B cell (primary cell): ENCODE data around the gene UBXN2A. TPM values are rescaled to one million over a fixed set of nuclear protein-coding genes. Genes with fewer than 3 reads are reported as not detected.

ENCODE experiments used
- ATAC-seq: fragments of 200-7000 bp; cut with Tn5 transposase; one replicate; pipeline ENCODE4 v1.10.0; 2021; ENCODE audit warnings: low read depth, mild to moderate bottlenecking, moderate number of reproducible peaks, moderate library complexity
- CTCF ChIA-PET: fragments of 350-600 bp; sonication (Branson Sonifier 250); formaldehyde crosslinking; loops from one replicate; lab custom pipeline; 2021; ENCODE audit warnings: antibody characterized with exemption, inconsistent platforms; lab: Charles Lee
- POLR2A ChIA-PET: fragments of 350-600 bp; sonication (Branson Sonifier 250); formaldehyde crosslinking; loops from one replicate; lab custom pipeline; 2021; ENCODE audit warnings: antibody characterized with exemption; lab: Charles Lee
- DNase-seq: peaks from one replicate; pipeline ENCODE4 v3.0.0; 2013
- H2AFZ ChIP-seq: 2 replicates; pipeline ENCODE4 v1.6.1; 2012; ENCODE audit warnings: mild to moderate bottlenecking, low read depth, low read length; ENCODE audit not compliant: insufficient read depth, poor library complexity, severe bottlenecking
- H3K27ac ChIP-seq, 2 donors: 1 replicate in 1 of 2; 2 replicates in 1 of 2; pipeline ENCODE4 v1.5.1; 2012 to 2013; ENCODE audit warnings: low read length in 2 of 2, mild to moderate bottlenecking in 2 of 2, moderate library complexity in 1 of 2
- H3K27me3 ChIP-seq, 4 experiments: fragments of 200-600 bp in 1 of 4; sonication (generic) in 1 of 4; replicated peaks in 1 of 4; 1 replicate in 2 of 4; 2 replicates in 2 of 4; pipeline versions ENCODE4 v1.6.1 to v1.7.0; 2013 to 2016; ENCODE audit warnings: low read length in 3 of 4, mild to moderate bottlenecking in 2 of 4, mixed read lengths in 1 of 4, moderate library complexity in 1 of 4; ENCODE audit not compliant: insufficient read depth in 4 of 4, control insufficient read depth in 3 of 4; ENCODE audit errors: control extremely low read depth in 1 of 4
- H3K36me3 ChIP-seq, 2 experiments: replicated peaks in 1 of 2; 1 replicate in 1 of 2; 2 replicates in 1 of 2; pipeline versions ENCODE4 v1.6.1 to v1.7.1; 2013; ENCODE audit warnings: low read length in 1 of 2; ENCODE audit not compliant: insufficient read depth in 2 of 2, control insufficient read depth in 1 of 2; ENCODE audit errors: control extremely low read depth in 1 of 2, extremely low read depth in 1 of 2
- H3K4me1 ChIP-seq, 2 donors: fragments of 200-600 bp in 1 of 2; sonication (generic) in 1 of 2; 1 replicate in 1 of 2; 2 replicates in 1 of 2; pipeline versions ENCODE4 v1.5.1 to v1.6.1; 2013 to 2017; ENCODE audit warnings: low read length in 2 of 2; ENCODE audit not compliant: control insufficient read depth in 2 of 2, insufficient read depth in 2 of 2
- H3K4me2 ChIP-seq: replicated peaks from 2 replicates; pipeline ENCODE3; 2012; ENCODE audit warnings: mild to moderate bottlenecking, low read depth, low read length; ENCODE audit not compliant: poor library complexity, severe bottlenecking
- H3K4me3 ChIP-seq, 5 experiments: fragments of 200-600 bp in 1 of 5; sonication (generic) in 1 of 5; 1 replicate in 3 of 5; 2 replicates in 2 of 5; pipeline versions ENCODE4 v1.5.1 to v1.7.0; 2011 to 2016; ENCODE audit warnings: low read length in 4 of 5, mild to moderate bottlenecking in 4 of 5, low read depth in 2 of 5, control low read depth in 1 of 5, moderate library complexity in 1 of 5; ENCODE audit not compliant: insufficient read depth in 1 of 5; ENCODE audit errors: control extremely low read depth in 1 of 5, extremely low read depth in 1 of 5
- H3K79me2 ChIP-seq: fragments of 200-600 bp; sonication (generic); one replicate; pipeline ENCODE4 v1.6.0; 2016; ENCODE audit warnings: low read length; ENCODE audit not compliant: control insufficient read depth, insufficient read depth
- H3K9ac ChIP-seq: fragments of 200-600 bp; sonication (generic); 2 replicates; pipeline ENCODE4 v1.6.1; 2017; ENCODE audit warnings: mild to moderate bottlenecking, low read length, moderate library complexity
- H3K9me3 ChIP-seq, 3 donors: one replicate each; pipeline versions ENCODE4 v1.6.1 to v1.7.1; 2013; ENCODE audit warnings: low read length in 2 of 3; ENCODE audit not compliant: control insufficient read depth in 2 of 3, insufficient read depth in 1 of 3; ENCODE audit errors: control extremely low read depth in 1 of 3
- H4K20me1 ChIP-seq: 2 replicates; pipeline ENCODE4 v1.6.0; 2012; ENCODE audit warnings: mild to moderate bottlenecking, low read length; ENCODE audit not compliant: insufficient read depth, control insufficient read depth, poor library complexity, severe bottlenecking
- H3K27ac Mint-ChIP-seq: one replicate; pipeline ENCODE4 v1.8.0; 2021; ENCODE audit warnings: mixed read lengths
- H3K27me3 Mint-ChIP-seq: one replicate; pipeline ENCODE4 v1.8.0; 2021; ENCODE audit warnings: mixed read lengths
- H3K4me1 Mint-ChIP-seq: one replicate; pipeline ENCODE4 v1.8.0; 2021; ENCODE audit warnings: mixed read lengths
- H3K4me3 Mint-ChIP-seq: one replicate; pipeline ENCODE4 v1.8.0; 2021; ENCODE audit warnings: mixed read lengths
- H3K9me3 Mint-ChIP-seq: one replicate; pipeline ENCODE4 v1.8.0; 2022; ENCODE audit warnings: mixed read lengths; ENCODE audit not compliant: insufficient read depth
- EZH2 ChIP-seq: IDR thresholded peaks from 2 replicates; pipeline ENCODE4 v1.6.1; 2012; ENCODE audit warnings: borderline replicate concordance, low read depth, mild to moderate bottlenecking, moderate library complexity, low read length; ENCODE audit not compliant: insufficient read depth, poor library complexity, severe bottlenecking
- WGBS: methylation state at CpG from one replicate; pipeline ENCODE4 v1.1.5; 2013; ENCODE audit warnings: missing lambda C conversion rate; ENCODE audit not compliant: insufficient coverage; 5-methylcytosine and 5-hydroxymethylcytosine counted together
- intact Hi-C: fragments of 100-400 bp; cut with micrococcal nuclease; formaldehyde crosslinking; loops from one replicate; pipeline ENCODE4 v1.10.0; 2022
- polyA plus RNA-seq: library from polyadenylated mRNA; depleted of rRNA; stranded (reverse); fragments of >200 nt; gene quantifications from 2 replicates; pipeline ENCODE4 v1.2.3, GENCODE V29; 2012
- total RNA-seq, 2 donors: library from RNA; stranded (reverse); fragments of 120-200 nt in 1 of 2; gene quantifications; 1 replicate in 1 of 2; 2 replicates in 1 of 2; pipeline versions ENCODE4 v1.2.3 to v1.2.4, GENCODE V29; 2013 to 2022
- TF ChIP-seq, protein P1 (sequence below): fragments of 200-600 bp; IDR thresholded peaks from one replicate; pipeline ENCODE4 v1.8.0; 2022; ENCODE audit warnings: antibody characterized with exemption, mild to moderate bottlenecking

The UBXN2A gene
- total and polyA plus RNA-seq, 2 donors (not counting 1 experiment from before 2014, with no cell fraction given), result 2.8 to 13.4 TPM

DNA sequence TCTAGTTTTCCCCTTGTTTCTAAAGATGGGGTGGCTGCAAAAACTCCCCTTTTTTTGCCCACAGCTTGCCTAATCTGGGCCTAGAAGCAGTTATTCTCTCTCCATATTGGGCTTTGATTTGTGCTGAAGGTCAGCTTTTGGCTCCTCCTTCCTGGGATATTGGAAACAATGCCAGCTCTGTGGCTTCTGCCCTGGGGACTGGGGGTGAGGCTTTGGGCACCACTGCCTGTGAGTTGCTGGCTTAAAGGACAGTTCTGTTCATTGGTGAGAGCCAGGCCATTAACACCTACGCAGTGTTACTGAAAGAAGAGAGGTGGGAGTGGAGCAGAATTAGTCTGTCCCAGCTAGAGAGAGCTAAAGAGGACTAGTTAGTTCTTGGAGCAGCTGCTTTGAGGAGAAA is 4.3 kb downstream of the UBXN2A start:
- H3K27me3 Mint-ChIP-seq, result no peaks in the 10 kb centered on the region
- ATAC-seq (no peak), DNase-seq (no peak)
- H3K9me3 Mint-ChIP-seq, result no peaks in the 10 kb centered on the region
- no peak overlapping the region for H3K4me3 Mint-ChIP-seq
- H3K27ac Mint-ChIP-seq, result no peak overlapping the region
- POLR2A ChIA-PET, result no interaction called here
- TF ChIP-seq, protein P1, sequence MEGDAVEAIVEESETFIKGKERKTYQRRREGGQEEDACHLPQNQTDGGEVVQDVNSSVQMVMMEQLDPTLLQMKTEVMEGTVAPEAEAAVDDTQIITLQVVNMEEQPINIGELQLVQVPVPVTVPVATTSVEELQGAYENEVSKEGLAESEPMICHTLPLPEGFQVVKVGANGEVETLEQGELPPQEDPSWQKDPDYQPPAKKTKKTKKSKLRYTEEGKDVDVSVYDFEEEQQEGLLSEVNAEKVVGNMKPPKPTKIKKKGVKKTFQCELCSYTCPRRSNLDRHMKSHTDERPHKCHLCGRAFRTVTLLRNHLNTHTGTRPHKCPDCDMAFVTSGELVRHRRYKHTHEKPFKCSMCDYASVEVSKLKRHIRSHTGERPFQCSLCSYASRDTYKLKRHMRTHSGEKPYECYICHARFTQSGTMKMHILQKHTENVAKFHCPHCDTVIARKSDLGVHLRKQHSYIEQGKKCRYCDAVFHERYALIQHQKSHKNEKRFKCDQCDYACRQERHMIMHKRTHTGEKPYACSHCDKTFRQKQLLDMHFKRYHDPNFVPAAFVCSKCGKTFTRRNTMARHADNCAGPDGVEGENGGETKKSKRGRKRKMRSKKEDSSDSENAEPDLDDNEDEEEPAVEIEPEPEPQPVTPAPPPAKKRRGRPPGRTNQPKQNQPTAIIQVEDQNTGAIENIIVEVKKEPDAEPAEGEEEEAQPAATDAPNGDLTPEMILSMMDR, result no peak
- no peak for TF ChIP-seq EZH2
- WGBS, result 89% methylated on average over 1 of the region's 1 CpG
- H3K4me1 Mint-ChIP-seq, result peaks cover 18% of the 10 kb centered on the region
- Histone ChIP-seq H3K4me1 (peaks cover 7 to 11% of the 10 kb centered on the region in 2 donors), H3K27me3 (no peaks in the 10 kb centered on the region), H3K27ac (no peak overlapping the region), H3K9ac (no peak overlapping the region), H3K4me2 (no peak overlapping the region), H3K79me2 (peaks cover 68% of the 10 kb centered on the region), H4K20me1 (no peaks in the 10 kb centered on the region), H3K9me3 (no peaks in the 10 kb centered on the region), H2AFZ (no peak overlapping the region), H3K4me3 (no peak overlapping the region), H3K36me3 (peaks cover 0 to 3% of the 10 kb centered on the region in 2 experiments)
- CTCF ChIA-PET, result interaction anchor here (1.4 to 2.3 kb wide), 3 partner anchors 17 to 140 kb away, joined by 3 to 8 read pairs (median 6); partner anchors contain the start of genes ATAD2B and TP53I3
- intact Hi-C loops, result loop anchor here (5.0 kb wide), 1 partner anchor 52 kb away; no protein-coding TSS in a partner anchor

DNA sequence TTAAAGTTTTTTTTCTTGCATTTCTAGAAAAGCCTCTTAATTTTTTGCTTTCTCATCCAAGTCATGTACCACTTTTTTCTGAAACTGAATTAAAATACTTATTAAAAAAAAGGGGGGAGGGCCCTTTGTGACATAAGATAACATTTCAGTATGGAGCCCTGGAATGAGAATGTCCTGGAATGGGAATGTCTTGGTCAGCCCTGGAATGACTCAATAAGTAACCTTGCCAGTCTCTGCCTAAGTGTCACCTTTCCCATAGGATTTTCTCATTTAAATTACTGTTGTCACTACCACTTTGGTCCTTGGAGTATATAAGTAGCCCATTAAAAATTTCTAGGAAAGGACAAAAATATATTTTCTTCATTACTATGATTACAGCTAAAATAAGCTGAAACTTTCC is 4.7 kb downstream of the UBXN2A start:
- Mint-ChIP-seq H3K27me3 (no peaks in the 10 kb centered on the region), H3K27ac (no peak overlapping the region), H3K4me3 (no peak overlapping the region), H3K9me3 (no peaks in the 10 kb centered on the region), H3K4me1 (peaks cover 18% of the 10 kb centered on the region)
- intact Hi-C loops, result loop anchor here (5.0 kb wide), 1 partner anchor 53 kb away; no protein-coding TSS in a partner anchor
- Histone ChIP-seq H3K4me2 (no peak overlapping the region), H3K27ac (no peak overlapping the region), H3K4me1 (peaks cover 6 to 9% of the 10 kb centered on the region in 2 donors), H3K36me3 (peaks cover 0 to 3% of the 10 kb centered on the region in 2 experiments), H3K9ac (no peak overlapping the region), H3K9me3 (no peaks in the 10 kb centered on the region), H2AFZ (no peak overlapping the region), H4K20me1 (no peaks in the 10 kb centered on the region), H3K79me2 (peaks cover 68% of the 10 kb centered on the region), H3K27me3 (no peaks in the 10 kb centered on the region), H3K4me3 (no peak overlapping the region)
- ATAC-seq (no peak), DNase-seq (no peak)
- no peak for TF ChIP-seq EZH2
- TF ChIP-seq, protein P1, result no peak
- ChIA-PET CTCF (interaction anchor here (1.4 to 2.3 kb wide), 3 partner anchors 18 to 139 kb away, joined by 3 to 8 read pairs (median 6); partner anchors contain the start of genes ATAD2B and TP53I3), POLR2A (no interaction called here)
